H1 (cell line): ENCODE results near the gene KRT85. TPM values are rescaled to one million over a fixed set of nuclear protein-coding genes. Genes with fewer than 3 reads are reported as not detected.

Experiments used
- CEBPB ChIP-seq: IDR thresholded peaks from 2 replicates; pipeline ENCODE4 v1.6.1; 2012; ENCODE audit warnings: low read depth, low read length
- NANOG ChIP-seq: IDR thresholded peaks from 2 replicates; pipeline ENCODE4 v1.6.1; 2011; ENCODE audit warnings: low read length, low read depth, mild to moderate bottlenecking, inconsistent platforms; ENCODE audit not compliant: insufficient read depth, poor library complexity, severe bottlenecking
- SUZ12 ChIP-seq: fragments of 200-600 bp; sonication (generic); IDR thresholded peaks from 2 replicates; pipeline ENCODE4 v1.6.1; 2012; ENCODE audit warnings: mild to moderate bottlenecking, inconsistent platforms, low read length, moderate library complexity, mixed read lengths
- TBP ChIP-seq: IDR thresholded peaks from 2 replicates; pipeline ENCODE4 v1.6.1; 2011; ENCODE audit warnings: low read depth, low read length, improper control_type of control experiment
- TCF12 ChIP-seq: IDR thresholded peaks from 2 replicates; pipeline ENCODE4 v1.6.1; 2011; ENCODE audit warnings: low read depth, mild to moderate bottlenecking, low read length
- polyA plus RNA-seq, 7 experiments: library from polyadenylated mRNA; depleted of rRNA in 3 of 7; stranded (reverse) in 5 of 7; unstranded in 2 of 7; fragments of >200 nt in 5 of 7; fragments of 200-250 nt in 2 of 7; gene quantifications; 1 replicate in 5 of 7; 2 replicates in 1 of 7; 4 replicates in 1 of 7; pipeline versions ENCODE4 v1.2.1 to v1.2.3, GENCODE V29; 2011 to 2013; ENCODE audit warnings: missing spikeins in 2 of 7, mixed read lengths in 2 of 7
- total RNA-seq: library from RNA; stranded (reverse); fragmentation: NEBNext Ultra II Directional; extraction: Animal tissue kit (Norgen Biotek cat#: 25700); gene quantifications from 2 replicates; pipeline ENCODE4 v1.2.1, GENCODE V29; 2021
- TF ChIP-seq, protein P1 (sequence below): IDR thresholded peaks from 2 replicates; pipeline ENCODE4 v1.6.1; 2012; ENCODE audit warnings: low read length, inconsistent platforms

KRT85 gene
- total and polyA plus RNA-seq, 2 of the 8 experiments (the other 6 are each of a cell fraction or from before 2014, with no cell fraction given): not detected

DNA sequence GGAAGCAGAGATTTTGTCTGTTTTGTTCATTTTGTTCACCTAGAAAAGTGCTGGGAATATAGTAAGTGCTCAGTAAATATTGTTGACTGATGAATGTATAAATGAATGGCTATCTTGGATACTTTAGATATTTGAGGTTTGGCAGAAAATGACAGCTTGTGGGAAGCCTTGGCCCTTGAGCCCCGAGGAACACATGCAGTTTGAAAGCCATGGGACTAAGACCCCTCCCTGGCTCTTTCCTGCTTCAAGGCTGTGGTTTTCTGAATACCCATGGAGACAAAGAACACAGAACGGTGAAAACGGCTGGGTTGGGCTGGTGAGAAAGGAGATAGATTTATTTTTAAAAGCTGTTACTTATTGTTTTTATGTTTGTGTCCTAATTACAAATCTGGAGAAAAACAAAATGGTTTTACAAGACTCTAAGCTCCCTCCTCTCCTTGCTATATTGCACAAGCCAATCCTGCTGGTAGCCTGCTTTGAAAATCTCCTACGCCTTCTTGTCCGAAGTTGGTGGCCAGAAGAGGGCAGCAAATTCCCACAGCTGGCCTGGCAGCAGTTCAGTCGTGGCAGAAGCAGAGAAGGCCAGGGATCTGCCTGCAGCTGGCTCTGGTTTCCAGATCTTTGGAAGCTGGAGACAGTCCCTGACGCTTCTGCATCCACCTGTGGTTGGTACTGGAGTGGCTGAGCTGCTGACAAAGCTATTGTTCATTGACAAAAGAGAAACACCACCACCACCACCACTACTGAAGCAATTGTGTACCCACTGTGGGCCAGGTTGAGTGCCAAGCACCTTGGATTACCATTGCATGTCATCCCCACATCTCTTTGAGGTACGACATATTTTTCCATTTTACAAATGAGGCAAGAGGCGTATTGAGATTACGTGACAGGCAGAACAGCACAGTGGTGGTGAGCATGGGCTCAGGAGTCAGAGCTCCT lies 5.2 kb upstream of the KRT85 start (continued):
- TF ChIP-seq NANOG: no peak
- TF ChIP-seq, protein P1, sequence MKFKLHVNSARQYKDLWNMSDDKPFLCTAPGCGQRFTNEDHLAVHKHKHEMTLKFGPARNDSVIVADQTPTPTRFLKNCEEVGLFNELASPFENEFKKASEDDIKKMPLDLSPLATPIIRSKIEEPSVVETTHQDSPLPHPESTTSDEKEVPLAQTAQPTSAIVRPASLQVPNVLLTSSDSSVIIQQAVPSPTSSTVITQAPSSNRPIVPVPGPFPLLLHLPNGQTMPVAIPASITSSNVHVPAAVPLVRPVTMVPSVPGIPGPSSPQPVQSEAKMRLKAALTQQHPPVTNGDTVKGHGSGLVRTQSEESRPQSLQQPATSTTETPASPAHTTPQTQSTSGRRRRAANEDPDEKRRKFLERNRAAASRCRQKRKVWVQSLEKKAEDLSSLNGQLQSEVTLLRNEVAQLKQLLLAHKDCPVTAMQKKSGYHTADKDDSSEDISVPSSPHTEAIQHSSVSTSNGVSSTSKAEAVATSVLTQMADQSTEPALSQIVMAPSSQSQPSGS: no peak
- TF ChIP-seq SUZ12: no peak
- TF ChIP-seq TBP: peak; percentile 94
- TF ChIP-seq CEBPB: peak; percentile 75
- TF ChIP-seq TCF12: 0 out of 2 replicates have a peak, but pooled peaks have one; percentile 23
